Endothelial cell of umbilical vein (primary cell): Measurements from ENCODE around the gene LRRK1. TPM values are rescaled to one million over a fixed set of nuclear protein-coding genes. Genes with fewer than 3 reads are reported as not detected.

Experiments
- BruUV-seq: library from RNA; stranded (reverse); fragments of 400-500 nt; replicated peaks from 2 replicates; lab custom pipeline; 2021; lab: Mats Ljungman, UMichigan
- CTCF ChIA-PET: fragments of 300-600, 350-600 bp; sonication (Branson Sonifier 250); formaldehyde crosslinking; loops from one replicate; lab custom pipeline; 2021; ENCODE audit warnings: antibody characterized with exemption, inconsistent platforms; lab: Charles Lee
- POLR2A ChIA-PET: fragments of 300-600, 350-600 bp; sonication (Branson Sonifier 250); formaldehyde crosslinking; loops from one replicate; lab custom pipeline; 2021; ENCODE audit warnings: antibody characterized with exemption, inconsistent platforms; lab: Charles Lee
- DNase-seq: peaks from one replicate; pipeline ENCODE4 v3.0.0-alpha.2; 2011; ENCODE audit warnings: low read depth, low spot score
- FAIRE-seq: peaks from 2 replicates; lab custom pipeline; 2011; peaks lifted over from hg19 to GRCh38; lab: Jason Lieb, UNC
- H2AFZ ChIP-seq: 2 replicates; pipeline ENCODE4 v1.6.0; 2012; ENCODE audit warnings: low read depth, low read length, control low read depth, inconsistent platforms
- H3K27ac ChIP-seq: 2 replicates; pipeline ENCODE4 v1.5.1; 2011; ENCODE audit warnings: low read depth, mild to moderate bottlenecking, control low read depth, low read length, moderate library complexity; ENCODE audit not compliant: insufficient read depth
- H3K27me3 ChIP-seq, 2 experiments: 2 replicates each; pipeline versions ENCODE4 v1.6.0 to v1.6.1; 2011; ENCODE audit warnings: low read length in 2 of 2, mixed read lengths in 1 of 2; ENCODE audit not compliant: control insufficient read depth in 2 of 2, insufficient read depth in 2 of 2
- H3K36me3 ChIP-seq, 2 experiments: 2 replicates in 1 of 2; 3 replicates in 1 of 2; pipeline ENCODE4 v1.5.1; 2011; ENCODE audit warnings: low read length in 2 of 2, mild to moderate bottlenecking in 1 of 2, moderate library complexity in 1 of 2; ENCODE audit not compliant: control insufficient read depth in 2 of 2, insufficient read depth in 2 of 2; ENCODE audit errors: extremely low read depth in 1 of 2
- H3K4me1 ChIP-seq: 3 replicates; pipeline ENCODE4 v1.5.1; 2011; ENCODE audit warnings: mild to moderate bottlenecking, low read length; ENCODE audit not compliant: control insufficient read depth, insufficient read depth; ENCODE audit errors: extremely low read depth
- H3K4me2 ChIP-seq: 2 replicates; pipeline ENCODE4 v1.6.1; 2011; ENCODE audit warnings: low read length, control low read depth, mixed read lengths; ENCODE audit not compliant: insufficient read depth
- H3K4me3 ChIP-seq, 3 experiments: fragments of 200-600 bp in 1 of 3; sonication (generic), shearing (Covaris generic) in 1 of 3; replicated peaks in 1 of 3; 2 replicates each; pipeline ENCODE4 v1.5.1; 2011 to 2016; ENCODE audit warnings: control low read depth in 3 of 3, low read length in 3 of 3, mild to moderate bottlenecking in 2 of 3, inconsistent platforms in 1 of 3, low read depth in 1 of 3, moderate library complexity in 1 of 3; ENCODE audit not compliant: insufficient read depth in 1 of 3
- H3K79me2 ChIP-seq: 2 replicates; pipeline ENCODE4 v1.6.0; 2012; ENCODE audit warnings: low read length, inconsistent platforms; ENCODE audit not compliant: control insufficient read depth, insufficient read depth
- H3K9ac ChIP-seq: replicated peaks from 2 replicates; pipeline ENCODE3; 2011; ENCODE audit warnings: low read length, control low read depth; ENCODE audit not compliant: insufficient read depth; ENCODE audit errors: extremely low read depth
- H3K9me1 ChIP-seq: replicated peaks from 3 replicates; pipeline ENCODE4 v1.6.0; 2011; ENCODE audit warnings: mild to moderate bottlenecking, low read length; ENCODE audit not compliant: control insufficient read depth, insufficient read depth; ENCODE audit errors: extremely low read depth
- H3K9me3 ChIP-seq: replicated peaks from 2 replicates; pipeline ENCODE4 v1.5.1; 2012; ENCODE audit warnings: low read length, inconsistent platforms; ENCODE audit not compliant: control insufficient read depth, insufficient read depth
- H4K20me1 ChIP-seq: replicated peaks from 2 replicates; pipeline ENCODE3; 2011; ENCODE audit warnings: mild to moderate bottlenecking, low read length; ENCODE audit not compliant: control insufficient read depth, insufficient read depth; ENCODE audit errors: extremely low read depth
- CTCF ChIP-seq, 2 donors: IDR thresholded peaks; 1 replicate in 1 of 2; 2 replicates in 1 of 2; pipeline ENCODE4 v1.5.1; 2011; ENCODE audit warnings: low read length in 2 of 2, mild to moderate bottlenecking in 2 of 2, moderate library complexity in 2 of 2, control low read depth in 1 of 2, inconsistent platforms in 1 of 2, low read depth in 1 of 2; ENCODE audit not compliant: insufficient read depth in 1 of 2; ENCODE audit errors: extremely low read depth in 1 of 2
- FOS ChIP-seq: IDR thresholded peaks from 2 replicates; pipeline ENCODE4 v1.6.1; 2011; ENCODE audit warnings: mild to moderate bottlenecking, low read length, moderate library complexity, borderline replicate concordance; ENCODE audit not compliant: insufficient read depth
- POLR2A ChIP-seq: IDR thresholded peaks from 2 replicates; pipeline ENCODE4 v1.6.1; 2012; ENCODE audit warnings: low read depth, mild to moderate bottlenecking, control low read depth, low read length
- dilution Hi-C: fragments of 300-500 bp; cut with MboI; formaldehyde crosslinking; loops from one replicate; pipeline ENCODE4 v1.15.0; 2019; ENCODE audit warnings: low sequenced_read_pairs; ENCODE audit not compliant: extremely low pct_ligation_motif_present
- intact Hi-C: fragments of 100-400 bp; cut with micrococcal nuclease; formaldehyde crosslinking; loops from one replicate; pipeline ENCODE4 v1.10.0; 2022
- polyA plus RNA-seq, 4 experiments: library from polyadenylated mRNA; depleted of rRNA in 3 of 4; stranded (reverse) in 3 of 4; unstranded in 1 of 4; fragments of >200 nt; gene quantifications; 2 replicates each; pipeline versions ENCODE4 v1.2.1 to v1.2.3, GENCODE V29; 2011 to 2012; ENCODE audit warnings: missing spikeins in 1 of 4
- total RNA-seq: library from RNA; stranded (reverse); gene quantifications from 2 replicates; pipeline ENCODE4 v1.2.3, GENCODE V29; 2021

LRRK1 gene
- total and polyA plus RNA-seq, 2 donors (not counting 3 experiments of a cell fraction or from before 2014, with no cell fraction given), result 11.0 to 22.1 TPM

GRCh38 chr15:101018016-101018415, 98.9 kb downstream of the LRRK1 start:
- dilution Hi-C loops, result no loop called here
- BruUV-seq, result no TSS peak

More at GRCh38 chr15:101018016-101018415, 98.9 kb downstream of the LRRK1 start:
- no peaks in the 10 kb centered on the region for H3K9me1 ChIP-seq
- H3K36me3 ChIP-seq, result peaks cover 0 to 13% of the 10 kb centered on the region in 2 experiments
- no peaks in the 10 kb centered on the region for H3K4me1 ChIP-seq
- peak; percentile 9 for DNase-seq
- no peak overlapping the region for H3K4me3 ChIP-seq
- no peak overlapping the region for H2AFZ ChIP-seq
- H3K27ac ChIP-seq, result no peak overlapping the region
- H3K9me3 ChIP-seq, result no peaks in the 10 kb centered on the region
- CTCF ChIA-PET, result no interaction called here
- TF ChIP-seq CTCF (IDR thresholded peaks at IDR 0.05; ENCODE audit: extremely low read depth in 1 of 2, insufficient read depth in 1 of 2, low read depth in 1 of 2, low read length in 2 of 2), result no peak
- no peak for TF ChIP-seq POLR2A
- no peak for TF ChIP-seq FOS
- H3K4me2 ChIP-seq, result no peak overlapping the region
- H4K20me1 ChIP-seq, result no peaks in the 10 kb centered on the region
- H3K9ac ChIP-seq, result no peak overlapping the region
- no peaks in the 10 kb centered on the region for H3K79me2 ChIP-seq
- no peaks in the 10 kb centered on the region for H3K27me3 ChIP-seq
- no peak for FAIRE-seq
- intact Hi-C loops, result loop anchor here (10.0 kb wide), 1 partner anchor 157 kb away; no protein-coding TSS in a partner anchor
- POLR2A ChIA-PET, result no interaction called here
